Hematopoietic multipotent progenitor cell treated with erythropoietin and hydrocortisone succinate and interleukin-3 and kit ligand, for 6 days (in vitro differentiated cells): ENCODE measurements around the gene KLK13.

Experiments
- DNase-seq: peaks from one replicate; pipeline ENCODE4 v3.0.0-alpha.2; 2015

Gene KLK13

DNA sequence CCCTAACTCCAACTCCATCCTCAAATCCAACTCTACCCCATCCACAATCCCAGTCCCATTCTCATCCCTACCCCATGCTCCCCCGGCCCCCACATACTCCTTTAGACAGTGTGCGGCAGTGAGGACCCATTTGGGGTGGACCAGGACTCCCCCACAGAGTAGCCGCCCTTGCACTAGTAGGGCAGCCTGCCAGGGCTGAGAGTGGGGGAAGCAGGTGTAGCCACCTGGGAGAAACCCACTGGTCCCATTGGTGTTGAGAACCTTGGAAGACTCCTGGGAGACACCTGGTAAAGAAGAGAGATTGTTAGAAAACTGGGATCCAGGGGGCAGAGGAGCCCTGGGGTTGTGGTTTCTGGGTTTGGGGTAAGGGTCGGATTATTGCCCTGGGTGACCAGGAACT lies 4.6 kb downstream of the KLK13 start:
- no peak for DNase-seq

DNA sequence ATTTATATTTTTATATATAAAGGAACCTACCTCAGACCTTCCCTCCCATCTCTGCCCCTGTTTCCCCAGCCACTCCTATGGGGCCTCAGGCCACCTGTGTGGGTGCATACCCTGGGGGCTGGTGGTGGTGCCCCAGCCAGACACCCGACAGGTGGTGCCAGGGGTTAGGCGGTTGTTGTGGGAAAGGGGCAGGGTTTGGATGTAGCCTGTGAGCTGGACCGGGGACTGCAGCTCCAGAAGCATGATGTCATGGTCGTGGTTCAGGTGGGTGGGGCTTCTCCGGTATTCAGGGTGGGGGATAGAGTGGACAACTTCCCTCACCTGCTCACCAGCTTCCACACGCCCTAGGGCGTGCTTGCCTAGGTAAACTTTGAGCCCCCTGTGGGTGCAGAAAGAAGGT lies 5.2 kb downstream of the KLK13 start:
- DNase-seq, result no peak

DNA sequence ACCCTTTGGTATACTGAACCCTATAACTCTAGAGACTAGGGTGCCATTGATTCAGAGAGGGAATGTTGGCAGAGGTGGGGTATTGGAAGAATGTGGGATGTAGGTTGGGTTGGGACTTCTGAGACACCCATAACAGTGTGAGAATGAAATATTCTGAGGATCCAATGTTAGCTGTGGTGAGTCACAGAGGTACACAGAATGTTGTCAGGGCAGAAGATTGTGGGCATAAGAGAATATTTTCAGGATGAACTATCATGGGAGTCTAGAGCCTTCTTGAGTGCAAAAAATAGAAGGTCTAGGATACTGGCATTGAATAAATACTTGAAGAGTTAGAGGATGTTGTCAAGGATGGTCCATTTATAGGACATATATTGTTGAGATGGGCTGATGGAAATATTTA lies 9.0 kb downstream of the KLK13 start:
- DNase-seq, result no peak

DNA sequence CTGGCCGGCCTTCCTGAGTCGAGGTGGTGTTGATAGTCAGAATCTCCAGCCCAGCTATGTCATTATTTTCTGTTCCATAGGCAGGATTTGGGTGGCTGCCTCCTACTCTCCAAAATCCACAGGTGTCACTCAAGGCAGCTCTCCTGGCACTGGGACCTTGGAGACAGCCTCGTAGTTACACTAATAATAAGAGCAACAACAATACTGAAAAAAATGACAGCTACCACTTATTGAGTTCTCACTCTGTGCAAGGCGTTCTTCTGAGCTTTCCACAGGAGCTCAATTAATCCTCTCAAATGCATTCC lies 17.9 kb downstream of the KLK13 start:
- DNase-seq, result no peak

DNA sequence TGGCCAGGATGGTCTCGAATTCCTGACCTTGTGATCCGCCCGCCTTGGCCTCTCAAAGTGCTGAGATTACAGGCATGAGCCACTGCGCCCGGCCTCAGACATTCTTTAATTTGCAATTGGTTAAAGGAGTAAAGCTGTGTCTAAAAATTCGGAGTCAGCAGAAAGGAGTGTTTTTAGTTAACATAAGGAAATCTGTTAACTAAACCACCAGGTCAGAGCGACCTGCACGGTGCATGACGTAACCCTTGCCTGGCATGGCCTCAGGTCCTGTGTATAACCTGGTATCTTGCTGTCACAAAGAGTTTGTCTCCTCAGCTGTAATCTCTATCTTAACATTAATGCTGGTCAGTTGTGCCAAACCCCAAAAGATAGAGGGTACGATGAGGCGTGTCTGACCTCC lies 20.6 kb downstream of the KLK13 start:
- DNase-seq, result no peak

DNA sequence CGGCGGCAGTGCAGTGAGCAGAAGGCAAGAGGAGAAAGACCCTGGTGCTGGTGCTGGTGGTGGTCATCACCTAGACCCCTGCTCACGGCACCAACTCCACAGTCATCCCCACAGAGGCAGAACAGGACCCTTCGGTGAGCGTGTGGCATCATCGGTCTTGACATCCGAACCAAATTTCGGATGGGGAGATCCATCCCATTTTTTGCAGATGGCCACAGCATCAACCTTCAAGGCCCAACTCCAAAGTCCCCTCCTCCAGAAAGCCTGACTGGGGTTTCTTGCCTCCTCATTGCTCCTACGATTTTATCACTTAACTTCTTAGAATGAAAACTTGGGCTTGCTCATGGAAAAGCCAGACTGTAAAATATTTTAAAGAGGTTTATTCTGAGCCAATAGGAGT lies 21.4 kb downstream of the KLK13 start:
- DNase-seq, result no peak

DNA sequence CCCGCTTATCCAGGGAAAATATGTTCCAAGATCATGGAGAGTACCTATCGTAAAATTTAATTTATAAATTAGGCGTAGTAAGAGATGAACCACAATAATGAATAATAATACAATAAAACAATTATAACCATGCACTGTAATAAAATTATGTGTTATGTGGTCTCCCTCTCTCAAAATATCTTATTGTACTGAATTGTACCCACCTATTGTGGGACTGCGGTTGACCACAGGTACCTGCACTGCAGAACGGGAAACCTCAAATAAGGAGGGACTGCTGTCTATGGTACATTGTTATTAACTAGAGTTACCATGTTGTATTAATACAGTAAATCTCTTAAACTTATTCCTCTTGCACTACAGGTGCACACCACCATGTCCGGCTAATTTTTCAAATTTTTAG lies 24.7 kb downstream of the KLK13 start:
- DNase-seq, result no peak

DNA sequence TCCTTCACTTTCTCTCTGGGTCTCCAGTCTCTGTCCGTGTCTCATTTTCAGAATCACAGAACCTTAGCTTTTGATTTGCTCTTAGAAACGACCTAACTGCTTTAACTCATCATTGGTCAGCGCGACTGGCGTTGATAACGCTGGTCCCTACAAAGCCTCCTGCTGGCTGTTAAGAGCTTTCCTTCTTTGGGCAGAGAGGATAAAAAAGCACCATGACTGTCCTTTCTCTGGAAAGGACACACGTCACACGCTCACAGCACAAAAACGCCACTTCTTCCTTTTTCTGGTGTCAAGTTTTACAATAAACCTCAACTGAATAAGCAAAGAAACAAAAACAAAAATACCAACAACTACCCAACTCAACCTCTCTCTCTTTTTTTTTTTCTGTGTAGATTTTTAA lies 28.4 kb downstream of the KLK13 start:
- DNase-seq, result no peak

DNA sequence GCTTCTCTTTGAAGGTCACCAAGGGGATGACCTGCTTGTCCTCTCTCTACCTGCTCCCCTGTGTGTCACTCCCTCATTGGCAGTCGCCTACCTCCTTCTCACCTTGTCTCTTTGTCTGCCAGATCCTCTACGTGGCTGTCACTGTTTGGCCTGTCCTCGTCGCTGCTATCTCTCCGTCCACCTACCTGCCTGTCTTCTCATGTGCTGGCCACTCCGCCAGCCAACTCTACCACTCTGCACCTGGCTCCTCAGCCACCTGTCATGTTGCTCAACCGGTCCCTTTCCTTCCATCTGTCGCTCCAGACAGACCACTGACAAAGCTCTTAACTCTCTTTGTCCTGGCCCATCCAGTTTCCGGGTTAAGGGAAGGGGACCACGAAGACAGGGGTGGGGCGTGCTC lies 30.2 kb downstream of the KLK13 start, which contains the start of gene KLK12:
KLK12 (minus strand) TSS at position 299 of the 400 bp plus-strand sequence. CDS start 381 bp downstream, outside the sequence.
- DNase-seq, result no peak

DNA sequence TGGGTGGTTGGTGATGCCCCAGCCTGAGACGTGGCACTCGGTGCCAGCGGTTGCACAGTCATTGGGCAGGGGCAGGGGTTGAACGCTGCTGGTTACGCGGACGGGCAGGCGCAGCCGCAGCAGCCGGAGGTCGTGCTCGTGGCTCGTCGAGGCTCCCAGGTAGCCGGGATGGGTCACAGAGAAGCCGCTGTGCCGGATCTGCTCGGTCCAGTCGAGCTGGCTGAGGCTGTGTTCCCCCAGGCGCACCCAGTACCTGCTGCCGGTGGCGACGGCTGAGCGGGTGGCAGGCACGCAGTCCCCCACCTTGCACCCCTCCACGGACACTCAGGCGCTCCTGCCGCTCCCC lies 33.0 kb downstream of the KLK13 start:
- DNase-seq, result no peak

DNA sequence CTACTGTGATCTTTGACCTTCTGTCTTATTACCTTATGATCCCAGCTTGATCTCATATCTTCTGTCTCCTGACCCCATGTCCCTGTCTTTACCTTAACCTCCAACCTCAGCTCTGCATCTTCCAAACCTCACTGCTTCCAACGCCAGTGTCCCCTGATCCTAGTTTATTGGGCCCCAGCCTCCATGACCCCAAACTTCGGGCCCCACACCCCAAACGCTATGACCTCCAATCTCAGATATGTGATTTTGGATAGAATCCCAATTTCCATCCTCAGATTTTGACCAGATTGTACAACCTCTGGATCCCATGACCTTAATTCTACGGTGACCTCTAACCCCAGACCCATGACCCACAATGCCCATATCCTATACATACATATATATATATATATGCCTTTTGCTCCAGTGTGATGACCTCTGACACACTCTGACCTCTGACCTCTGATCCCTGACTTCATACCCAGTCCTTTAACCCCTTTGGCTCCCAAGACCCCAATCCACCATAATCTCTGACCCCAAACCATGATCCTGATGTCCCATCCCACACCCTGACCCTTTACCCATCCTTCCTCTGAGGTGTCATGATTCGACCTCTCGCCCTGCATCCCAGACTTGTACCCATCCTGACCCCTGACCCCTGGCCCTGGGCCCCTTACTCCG lies 33.5 kb downstream of the KLK13 start:
- DNase-seq, result no peak

DNA sequence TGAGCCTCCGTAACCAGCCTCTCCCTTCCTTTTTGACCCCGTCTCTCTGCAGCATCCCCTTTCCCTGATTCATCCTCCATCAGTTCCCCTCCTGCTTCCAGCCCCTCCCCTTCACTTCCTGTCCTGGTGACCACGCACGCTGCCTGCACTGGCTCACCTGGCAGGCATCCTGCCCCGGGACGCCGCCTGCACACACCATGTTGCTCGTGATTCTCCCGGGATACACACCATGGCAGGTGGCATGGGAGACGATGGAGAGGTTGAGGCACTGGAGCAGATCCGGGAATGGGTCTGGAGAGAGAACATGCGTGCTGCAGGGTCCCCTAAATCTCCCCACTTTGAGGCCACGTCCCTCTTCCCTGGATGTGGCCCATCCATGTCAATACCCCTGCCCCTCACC lies 34.3 kb downstream of the KLK13 start:
- no peak for DNase-seq

DNA sequence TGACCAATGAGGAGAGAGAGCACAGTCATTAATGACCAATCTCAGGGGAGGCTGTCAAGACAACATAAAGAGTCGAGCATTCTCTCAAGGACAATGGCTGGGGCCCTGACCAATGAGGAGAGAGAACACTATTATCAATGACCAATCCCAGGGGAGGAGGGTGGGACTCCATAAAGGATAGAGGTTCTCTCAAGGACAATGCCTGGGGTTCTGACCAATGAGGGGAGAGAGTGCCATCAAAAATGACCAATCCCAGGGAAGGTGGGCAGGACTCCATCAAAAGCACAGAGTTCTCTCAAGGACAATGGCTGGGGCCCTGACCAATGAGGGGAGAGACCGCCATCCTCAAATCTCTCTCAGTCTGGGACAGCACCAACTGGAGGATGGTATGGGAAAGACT lies 35.2 kb downstream of the KLK13 start:
- no peak for DNase-seq

DNA sequence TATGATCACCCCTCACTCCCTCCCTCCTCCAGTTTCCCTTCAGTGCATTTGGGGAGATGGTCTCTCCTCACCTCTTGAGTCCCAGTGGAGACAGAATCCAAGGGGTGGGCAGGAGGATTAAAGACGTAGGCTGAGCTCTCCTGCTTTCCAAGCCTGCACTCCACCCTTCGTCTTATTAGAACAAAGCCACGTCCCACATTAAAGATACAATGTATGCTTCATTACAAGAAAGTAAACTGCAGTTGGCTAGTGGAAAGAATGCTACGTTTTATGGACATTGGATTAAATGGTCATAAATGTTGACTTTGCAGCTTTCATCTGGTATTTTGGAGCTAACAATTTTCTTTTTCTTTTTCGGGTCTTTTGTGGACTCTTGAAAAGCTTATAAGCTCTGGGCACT lies 37.0 kb downstream of the KLK13 start:
- no peak for DNase-seq

DNA sequence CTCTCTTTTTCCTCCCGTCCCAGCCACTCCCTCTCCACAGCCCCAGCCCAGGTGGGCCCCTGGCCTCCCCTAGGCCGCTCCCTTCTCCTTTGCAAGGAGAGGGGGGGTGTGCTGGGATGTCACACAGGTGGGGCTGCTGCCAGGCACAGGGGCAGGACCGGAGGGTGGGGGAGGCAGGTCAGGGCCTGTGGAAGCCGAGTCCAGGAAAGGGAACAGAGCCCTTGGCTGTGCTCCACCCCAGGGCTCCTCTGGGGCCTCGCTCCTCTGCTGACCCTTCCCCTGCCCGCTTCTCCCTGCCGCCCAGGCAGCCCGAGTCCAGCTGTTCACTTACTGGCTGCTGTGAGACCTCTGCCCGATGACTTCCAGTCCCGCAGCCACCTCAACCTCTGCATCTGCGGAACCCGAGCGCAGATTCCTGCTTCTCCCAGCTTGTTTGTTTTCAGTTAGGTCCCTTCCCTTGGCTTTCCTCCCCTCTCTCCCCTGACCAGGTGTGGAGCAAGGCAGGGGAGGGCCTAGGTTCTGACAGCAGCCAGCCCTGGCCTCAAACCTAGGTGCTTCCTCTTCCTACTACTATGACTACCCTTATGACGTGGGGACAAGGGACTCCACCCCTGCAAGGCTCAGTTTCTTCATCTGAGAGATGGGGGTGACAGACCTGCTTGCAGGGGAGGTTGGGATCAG lies 37.6 kb downstream of the KLK13 start:
- no peak for DNase-seq

DNA sequence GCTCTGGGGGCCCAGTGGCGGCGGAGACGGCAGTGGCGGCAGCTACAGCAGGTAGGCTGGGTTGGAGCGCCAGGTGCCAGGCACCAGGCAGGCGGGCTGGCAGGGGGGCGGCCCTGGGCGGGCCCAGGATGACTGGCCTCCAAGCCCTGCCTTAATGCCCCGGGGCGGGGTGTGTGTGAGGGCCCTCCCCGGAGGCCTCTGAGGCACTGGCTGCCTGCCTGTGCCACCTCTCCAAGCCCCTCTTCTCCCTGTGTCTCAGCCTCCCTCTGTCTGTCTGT lies 38.4 kb downstream of the KLK13 start, which contains the start of gene KLK11:
KLK11 (minus strand) TSS at position 63 of the 278 bp plus-strand sequence. CDS start 985 bp downstream, outside the sequence.
- DNase-seq, result no peak

DNA sequence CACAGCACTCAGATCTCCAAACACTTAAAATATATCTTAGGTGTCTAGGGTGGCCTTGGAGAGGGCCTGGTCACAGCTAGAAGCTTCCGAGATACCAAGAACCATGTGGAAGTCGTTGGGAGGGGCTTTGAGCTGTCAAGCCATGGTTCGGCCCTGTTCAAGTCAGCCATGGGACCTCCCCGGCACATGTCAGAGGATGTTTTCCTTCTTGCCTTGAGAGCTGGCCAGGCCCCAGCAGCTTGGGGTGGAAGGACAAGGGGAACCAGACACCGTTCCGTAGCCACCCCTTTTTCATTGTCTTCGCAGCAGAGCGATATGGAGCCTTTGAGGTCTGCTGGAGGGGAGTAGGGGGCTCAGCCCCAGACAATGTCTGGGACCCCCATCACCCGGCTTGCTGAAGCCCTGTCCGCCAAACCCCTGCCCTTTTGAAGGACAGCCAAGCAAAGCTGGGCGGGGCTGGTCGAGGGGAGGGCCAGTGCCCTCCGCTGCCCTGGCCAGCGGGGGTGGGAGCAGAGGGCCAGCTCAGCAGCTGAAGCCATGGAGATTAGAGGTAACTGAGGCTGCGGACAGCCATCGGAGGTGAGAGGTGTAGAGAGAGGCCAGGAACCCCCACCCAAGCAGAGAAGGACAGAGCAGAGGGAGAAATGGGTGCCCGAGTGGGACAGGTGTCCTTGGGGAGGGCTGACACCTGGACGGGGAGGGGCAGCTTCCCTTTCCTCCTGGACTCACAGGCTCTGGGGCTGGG lies 38.9 kb downstream of the KLK13 start:
- DNase-seq, result no peak

DNA sequence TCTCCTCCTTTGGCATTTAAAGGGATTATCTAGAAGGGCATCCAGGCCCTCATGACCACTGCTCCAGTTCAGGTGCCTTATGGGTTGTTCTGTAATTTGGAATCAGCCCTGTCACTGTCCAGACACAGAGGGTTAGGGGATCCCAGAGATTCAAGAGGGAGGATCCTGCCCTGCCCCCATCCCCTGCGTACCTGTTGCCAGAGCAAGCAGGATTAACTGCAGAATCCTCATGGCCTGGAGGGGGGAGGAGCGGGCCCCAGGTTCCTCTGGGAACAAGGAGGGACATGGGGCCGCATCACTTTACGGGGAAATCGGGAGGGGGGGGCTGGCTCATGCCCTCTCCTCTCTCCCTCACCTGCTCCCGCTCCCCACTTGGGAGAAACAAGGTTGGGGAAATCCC lies 39.5 kb downstream of the KLK13 start:
- no peak for DNase-seq

DNA sequence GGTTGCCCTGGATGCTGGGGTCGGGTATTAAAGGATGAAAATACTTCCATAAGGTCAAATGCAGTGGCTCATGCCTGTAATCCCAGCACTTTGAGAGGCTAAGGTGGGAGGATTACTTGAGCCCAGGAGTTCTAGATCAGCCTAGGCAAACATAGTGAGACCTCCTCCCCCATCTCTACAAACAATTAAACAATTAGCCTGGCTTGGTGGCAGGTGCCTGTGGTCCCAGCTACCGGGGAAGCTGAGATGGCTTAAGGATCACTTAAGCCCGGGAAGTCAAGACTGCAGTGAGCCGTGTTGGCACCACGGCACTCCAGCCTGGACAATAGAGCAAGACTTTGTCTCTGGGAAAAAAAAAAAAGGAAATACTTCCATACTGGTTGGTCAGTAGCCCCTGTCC lies 40.0 kb downstream of the KLK13 start:
- DNase-seq, result no peak

DNA sequence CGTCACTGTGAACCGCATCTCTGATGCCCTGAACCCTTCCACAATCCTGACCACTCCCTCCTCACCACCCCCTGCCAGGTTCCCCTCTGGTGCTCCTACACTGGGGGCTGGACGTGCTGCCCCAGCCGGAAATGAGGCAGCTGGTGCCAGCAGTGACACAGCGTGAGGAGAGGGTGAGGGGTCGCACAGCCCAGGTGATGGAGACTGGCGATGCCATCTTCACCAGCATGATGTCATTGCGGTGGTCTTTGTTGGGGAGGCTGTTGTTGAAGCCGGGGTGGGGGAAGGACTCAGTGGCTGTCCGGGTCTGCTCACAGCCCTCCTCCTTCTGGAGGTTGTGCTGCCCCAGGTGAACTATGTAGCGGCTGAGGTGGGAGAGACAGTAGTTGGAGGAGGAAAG lies 40.9 kb downstream of the KLK13 start:
- DNase-seq, result no peak

DNA sequence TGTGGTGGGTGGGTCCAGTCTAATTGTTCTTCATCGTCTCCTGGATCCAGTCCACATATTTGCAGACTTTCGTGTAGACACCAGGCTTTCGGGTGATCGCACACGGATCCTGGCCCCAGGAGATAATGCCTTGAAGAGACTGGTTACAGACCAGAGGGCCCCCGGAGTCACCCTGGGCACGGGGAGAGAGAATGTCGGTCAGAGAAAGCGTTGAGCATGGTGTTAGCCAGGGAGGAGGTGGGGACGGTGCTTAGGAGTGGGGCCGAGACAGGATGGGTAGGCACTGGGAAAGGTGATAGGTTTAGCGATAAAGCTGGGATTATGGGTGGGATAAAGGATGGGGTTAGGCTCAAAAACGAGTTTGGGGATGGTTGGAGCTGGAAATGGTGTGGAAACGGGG lies 42.4 kb downstream of the KLK13 start:
- no peak for DNase-seq

DNA sequence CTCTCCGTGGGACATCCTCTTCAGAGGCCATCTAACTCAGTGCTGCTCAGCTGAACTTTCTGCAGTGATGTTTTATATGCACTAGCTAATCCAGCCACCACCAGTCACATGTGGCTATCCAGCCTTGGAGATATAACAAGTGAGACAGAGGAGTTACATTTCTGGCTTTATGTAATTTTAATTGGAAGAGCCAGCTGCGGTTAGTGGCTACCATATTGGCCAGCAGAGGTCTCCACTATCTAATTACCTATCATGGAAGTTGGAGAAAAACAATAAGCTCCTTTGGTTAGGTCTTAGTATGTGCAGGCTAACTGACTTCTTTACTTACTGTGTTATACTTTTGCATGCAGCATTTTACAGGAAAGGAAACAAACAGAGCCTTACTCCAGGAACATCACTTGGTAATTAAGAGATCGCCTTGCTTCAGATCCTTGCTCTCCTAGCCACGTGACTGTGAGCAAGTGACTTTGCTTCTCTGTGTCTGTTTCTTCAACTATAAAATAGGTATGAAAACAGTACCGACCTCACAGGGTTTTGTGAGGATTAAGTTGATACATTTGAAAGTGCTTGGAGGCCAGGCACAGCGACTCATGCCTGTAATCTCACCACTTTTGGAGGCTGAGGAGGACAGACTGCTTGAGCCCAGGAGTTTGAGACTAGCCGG lies 43.8 kb downstream of the KLK13 start:
- peak; percentile 76 for DNase-seq

DNA sequence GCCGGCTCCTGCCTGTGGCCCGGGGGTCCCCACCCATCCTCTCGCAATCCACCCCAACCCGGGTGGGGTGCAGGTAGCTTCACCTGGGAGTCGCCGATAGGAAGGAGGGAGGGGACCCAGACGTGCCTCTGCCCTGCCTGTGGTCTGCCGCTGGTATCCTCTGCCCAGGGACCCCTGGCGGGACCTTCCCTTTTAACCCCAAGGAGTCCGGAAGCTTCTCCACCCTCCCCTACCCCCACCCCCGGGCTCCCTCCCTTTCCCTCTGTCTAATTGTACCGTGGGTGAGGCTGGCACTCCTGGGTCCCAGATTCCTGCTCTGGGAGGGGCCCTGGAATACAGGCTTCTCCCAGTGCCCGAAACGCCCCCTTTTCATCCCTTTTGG lies 45.4 kb downstream of the KLK13 start, which contains the start of gene KLK10:
KLK10 (minus strand) TSS at position 166 of the 382 bp plus-strand sequence. CDS start 579 bp downstream, outside the sequence.
- DNase-seq, result no peak
